Cardiac muscle cell (in vitro differentiated cells and primary cell): ENCODE data around the gene WFDC1. TPM values are rescaled to one million over a fixed set of nuclear protein-coding genes. Genes with fewer than 3 reads are reported as not detected.

Source experiments
- DNase-seq, 2 donors: peaks; one replicate each; pipeline versions ENCODE4 v3.0.0 to v3.0.0-alpha.2; 2010 to 2017; ENCODE audit warnings: low read depth in 1 of 2, low spot score in 1 of 2
- H3K27ac ChIP-seq: fragments of 200-600 bp; sonication (generic); 2 replicates; pipeline ENCODE4 v1.5.1; 2016
- H3K27me3 ChIP-seq: fragments of 200-600 bp; sonication (generic); 2 replicates; pipeline ENCODE4 v1.6.0; 2016; ENCODE audit warnings: control low read depth
- H3K36me3 ChIP-seq: fragments of 200-600 bp; sonication (generic); 2 replicates; pipeline ENCODE4 v1.5.1; 2016; ENCODE audit warnings: control low read depth
- H3K4me1 ChIP-seq: fragments of 200-600 bp; sonication (generic); 2 replicates; pipeline ENCODE4 v1.8.1; 2017; ENCODE audit warnings: low read depth, mild to moderate bottlenecking, mixed run types
- H3K4me3 ChIP-seq: fragments of 200-600 bp; sonication (generic); 2 replicates; pipeline ENCODE4 v1.5.1; 2016; ENCODE audit warnings: mild to moderate bottlenecking
- H3K9me3 ChIP-seq: fragments of 200-600 bp; sonication (generic); 2 replicates; pipeline ENCODE4 v1.5.1; 2017; ENCODE audit warnings: low read depth, mild to moderate bottlenecking, control low read depth
- CTCF ChIP-seq: IDR thresholded peaks from 2 replicates; pipeline ENCODE4 v1.5.1; 2012; ENCODE audit warnings: low read depth, mild to moderate bottlenecking, low read length
- polyA plus RNA-seq: library from polyadenylated mRNA; unstranded; fragments of >200 nt; fragmentation: Nextera tagmentation; extraction: Ambion mirVana; gene quantifications from 2 replicates; pipeline ENCODE4 v1.2.1, GENCODE V29; 2016
- total RNA-seq: library from RNA; depleted of rRNA; stranded (reverse); fragments of >200 nt; gene quantifications from 2 replicates; pipeline ENCODE4 v1.2.3, GENCODE V29; 2016

Gene WFDC1
- total and polyA plus RNA-seq, 2 experiments from 2014 or later, result 18.5 to 22.2 TPM

GRCh38 chr16:84284154-84284722 is 10.4 kb upstream of the WFDC1 start:
- TF ChIP-seq CTCF, result no peak
- H3K27me3 ChIP-seq, result no peaks in the 10 kb centered on the region
- H3K4me1 ChIP-seq, result peaks cover 16% of the 10 kb centered on the region
- H3K9me3 ChIP-seq, result no peaks in the 10 kb centered on the region
- H3K36me3 ChIP-seq, result no peaks in the 10 kb centered on the region
- peak; percentile 61 to 90 for DNase-seq
- H3K27ac ChIP-seq, result peak overlapping the region; percentile 88
- H3K4me3 ChIP-seq, result no peak overlapping the region

- Histone ChIP-seq H3K4me3 (no peak overlapping the region), H3K27me3 (no peaks in the 10 kb centered on the region), H3K9me3 (no peaks in the 10 kb centered on the region), H3K27ac (no peak overlapping the region), H3K36me3 (no peaks in the 10 kb centered on the region), H3K4me1 (peaks cover 16% of the 10 kb centered on the region)
- peak in 1 of 2 donors; percentile 32 for DNase-seq
- no peak for TF ChIP-seq CTCF
Measured at GRCh38 chr16:84286578-84287240, 8.0 kb upstream of the WFDC1 start.

GRCh38 chr16:84288902-84289301 is 5.8 kb upstream of the WFDC1 start:
- no peaks in the 10 kb centered on the region for H3K9me3 ChIP-seq
- H3K27me3 ChIP-seq, result no peaks in the 10 kb centered on the region
- TF ChIP-seq CTCF, result no peak
- DNase-seq, result no peak
- no peak overlapping the region for H3K27ac ChIP-seq
- peaks cover 8% of the 10 kb centered on the region for H3K4me1 ChIP-seq
- no peaks in the 10 kb centered on the region for H3K36me3 ChIP-seq
- H3K4me3 ChIP-seq, result no peak overlapping the region

- Histone ChIP-seq H3K36me3 (no peaks in the 10 kb centered on the region), H3K27ac (no peak overlapping the region), H3K27me3 (no peaks in the 10 kb centered on the region), H3K4me3 (no peak overlapping the region), H3K9me3 (no peaks in the 10 kb centered on the region), H3K4me1 (peaks cover 15% of the 10 kb centered on the region)
- no peak for TF ChIP-seq CTCF
- no peak for DNase-seq
Measured at GRCh38 chr16:84291226-84291625, 3.5 kb upstream of the WFDC1 start.

GRCh38 chr16:84292011-84292410 is 2.7 kb upstream of the WFDC1 start:
- Histone ChIP-seq H3K4me3 (no peak overlapping the region), H3K27me3 (no peaks in the 10 kb centered on the region), H3K9me3 (no peaks in the 10 kb centered on the region), H3K27ac (no peak overlapping the region), H3K4me1 (peaks cover 15% of the 10 kb centered on the region), H3K36me3 (no peaks in the 10 kb centered on the region)
- TF ChIP-seq CTCF, result no peak
- DNase-seq, result no peak
